ENCODE results near the gene SFN. TPM values are rescaled to one million over a fixed set of nuclear protein-coding genes. Genes with fewer than 3 reads are reported as not detected.

SFN gene
- total RNA-seq, 1 experiment from 2014 or later: 245 TPM

- H3K36me3 ChIP-seq (ENCODE audit: control insufficient read depth in 1 of 2, insufficient read depth in 2 of 2, low read length in 2 of 2): peaks cover 14 to 32% of the 10 kb centered on the region in 2 experiments; a peak in 3 of 4 replicates
- H3K27ac ChIP-seq (ENCODE audit: low read depth, low read length): no peak overlapping the region
- no peaks in the 10 kb centered on the region for H3K27me3 ChIP-seq (ENCODE audit: insufficient read depth, low read length)
- H3K9me3 ChIP-seq (ENCODE audit: control insufficient read depth in 1 of 2, insufficient read depth in 1 of 2, low read depth in 1 of 2, low read length in 2 of 2): no peaks in the 10 kb centered on the region
- ChIA-PET POLR2A (no interaction called here), CTCF (no interaction called here), RAD21 (ENCODE audit: low non-redundant PET in 1 of 2, low total read pairs in 2 of 2, uncharacterized antibody in 2 of 2, unreplicated experiment in 2 of 2) (no interaction called here)
- H3K4me3 ChIP-seq (replicated peaks in 1 of 2; ENCODE audit: low read depth in 1 of 2, low read length in 2 of 2): no peak overlapping the region
- no peaks in the 10 kb centered on the region for H4K20me1 ChIP-seq (ENCODE audit: insufficient read depth)
- H3K9ac ChIP-seq (ENCODE audit: low read length): no peak overlapping the region
- no TSS peak for BruUV-seq (replicated peaks)
- H2AFZ ChIP-seq (ENCODE audit: low read depth, low read length, poor library complexity, severe bottlenecking): no peak overlapping the region
- no peak for DNase-seq (ENCODE audit: low read depth, low spot score)
- H3K9me2 ChIP-seq (ENCODE audit: insufficient read depth): no peaks in the 10 kb centered on the region
- H3K79me2 ChIP-seq (ENCODE audit: insufficient read depth, low read length): peaks cover 39% of the 10 kb centered on the region
- no peak overlapping the region for H3K4me2 ChIP-seq (ENCODE audit: low read length)
- intact Hi-C loops (cut with micrococcal nuclease): no loop called here
- TF ChIP-seq CEBPB (IDR thresholded peaks at IDR 0.05; ENCODE audit: low read depth): no peak
- no peak for ATAC-seq
- H3K4me1 ChIP-seq (ENCODE audit: control insufficient read depth in 1 of 2, insufficient read depth in 2 of 2, low read length in 2 of 2): peaks cover 4 to 16% of the 10 kb centered on the region in 2 experiments; a peak in 3 of 4 replicates
Measured at GRCh38 chr1:26894263-26894662, 31.3 kb downstream of the SFN start.

- ChIA-PET POLR2A (interaction anchor here (1.4 kb wide), 1 partner anchor 34 kb away, joined by 3 read pairs; the partner anchor contains the start of gene SFN), CTCF (interaction anchor here (0.5 kb wide), 1 partner anchor 9 kb away, joined by 3 read pairs; no protein-coding TSS in a partner anchor), RAD21 (ENCODE audit: low non-redundant PET in 1 of 2, low total read pairs in 2 of 2, uncharacterized antibody in 2 of 2, unreplicated experiment in 2 of 2) (interaction anchor here in 1 of 2 experiments (0.6 kb wide), 1 partner anchor 339 kb away, joined by 4 read pairs; no protein-coding TSS in a partner anchor)
- ATAC-seq: no peak
- H3K4me1 ChIP-seq (ENCODE audit: control insufficient read depth in 1 of 2, insufficient read depth in 2 of 2, low read length in 2 of 2): peaks cover 0 to 17% of the 10 kb centered on the region in 2 experiments; a peak in 2 of 4 replicates
- H3K4me2 ChIP-seq (ENCODE audit: low read length): no peak overlapping the region
- no peaks in the 10 kb centered on the region for H3K9me3 ChIP-seq (ENCODE audit: control insufficient read depth in 1 of 2, insufficient read depth in 1 of 2, low read depth in 1 of 2, low read length in 2 of 2)
- no peaks in the 10 kb centered on the region for H4K20me1 ChIP-seq (ENCODE audit: insufficient read depth)
- BruUV-seq (replicated peaks): no TSS peak
- intact Hi-C loops (cut with micrococcal nuclease): no loop called here
- DNase-seq (ENCODE audit: low read depth, low spot score): no peak
- H3K9me2 ChIP-seq (ENCODE audit: insufficient read depth): no peaks in the 10 kb centered on the region
- no peak overlapping the region for H3K4me3 ChIP-seq (replicated peaks in 1 of 2; ENCODE audit: low read depth in 1 of 2, low read length in 2 of 2)
- no peak for TF ChIP-seq SIN3A (IDR thresholded peaks at IDR 0.05; ENCODE audit: low read depth)
- no peak for TF ChIP-seq YY1 (IDR thresholded peaks at IDR 0.05; ENCODE audit: extremely low read depth, insufficient replicate concordance, low read depth, low read length)
- no peak for TF ChIP-seq SP1 (IDR thresholded peaks at IDR 0.05; ENCODE audit: low read depth)
- TF ChIP-seq MAX (IDR thresholded peaks at IDR 0.05): no peak
- H2AFZ ChIP-seq (ENCODE audit: low read depth, low read length, poor library complexity, severe bottlenecking): no peak overlapping the region
- peaks cover 14 to 29% of the 10 kb centered on the region in 2 experiments; a peak in 3 of 4 replicates for H3K36me3 ChIP-seq (ENCODE audit: control insufficient read depth in 1 of 2, insufficient read depth in 2 of 2, low read length in 2 of 2)
- peaks cover 41% of the 10 kb centered on the region for H3K79me2 ChIP-seq (ENCODE audit: insufficient read depth, low read length)
- H3K9ac ChIP-seq (ENCODE audit: low read length): no peak overlapping the region
- H3K27ac ChIP-seq (ENCODE audit: low read depth, low read length): no peak overlapping the region
- no peaks in the 10 kb centered on the region for H3K27me3 ChIP-seq (ENCODE audit: insufficient read depth, low read length)
Measured at GRCh38 chr1:26897351-26897750, 34.4 kb downstream of the SFN start.
